ENCODE measurements around the gene SRRT. TPM values are rescaled to one million over a fixed set of nuclear protein-coding genes. Genes with fewer than 3 reads are reported as not detected.

Gene SRRT, protein sequence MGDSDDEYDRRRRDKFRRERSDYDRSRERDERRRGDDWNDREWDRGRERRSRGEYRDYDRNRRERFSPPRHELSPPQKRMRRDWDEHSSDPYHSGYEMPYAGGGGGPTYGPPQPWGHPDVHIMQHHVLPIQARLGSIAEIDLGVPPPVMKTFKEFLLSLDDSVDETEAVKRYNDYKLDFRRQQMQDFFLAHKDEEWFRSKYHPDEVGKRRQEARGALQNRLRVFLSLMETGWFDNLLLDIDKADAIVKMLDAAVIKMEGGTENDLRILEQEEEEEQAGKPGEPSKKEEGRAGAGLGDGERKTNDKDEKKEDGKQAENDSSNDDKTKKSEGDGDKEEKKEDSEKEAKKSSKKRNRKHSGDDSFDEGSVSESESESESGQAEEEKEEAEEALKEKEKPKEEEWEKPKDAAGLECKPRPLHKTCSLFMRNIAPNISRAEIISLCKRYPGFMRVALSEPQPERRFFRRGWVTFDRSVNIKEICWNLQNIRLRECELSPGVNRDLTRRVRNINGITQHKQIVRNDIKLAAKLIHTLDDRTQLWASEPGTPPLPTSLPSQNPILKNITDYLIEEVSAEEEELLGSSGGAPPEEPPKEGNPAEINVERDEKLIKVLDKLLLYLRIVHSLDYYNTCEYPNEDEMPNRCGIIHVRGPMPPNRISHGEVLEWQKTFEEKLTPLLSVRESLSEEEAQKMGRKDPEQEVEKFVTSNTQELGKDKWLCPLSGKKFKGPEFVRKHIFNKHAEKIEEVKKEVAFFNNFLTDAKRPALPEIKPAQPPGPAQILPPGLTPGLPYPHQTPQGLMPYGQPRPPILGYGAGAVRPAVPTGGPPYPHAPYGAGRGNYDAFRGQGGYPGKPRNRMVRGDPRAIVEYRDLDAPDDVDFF
- total RNA-seq, result 28.2 and 46.3 TPM in 2 replicates

DNA sequence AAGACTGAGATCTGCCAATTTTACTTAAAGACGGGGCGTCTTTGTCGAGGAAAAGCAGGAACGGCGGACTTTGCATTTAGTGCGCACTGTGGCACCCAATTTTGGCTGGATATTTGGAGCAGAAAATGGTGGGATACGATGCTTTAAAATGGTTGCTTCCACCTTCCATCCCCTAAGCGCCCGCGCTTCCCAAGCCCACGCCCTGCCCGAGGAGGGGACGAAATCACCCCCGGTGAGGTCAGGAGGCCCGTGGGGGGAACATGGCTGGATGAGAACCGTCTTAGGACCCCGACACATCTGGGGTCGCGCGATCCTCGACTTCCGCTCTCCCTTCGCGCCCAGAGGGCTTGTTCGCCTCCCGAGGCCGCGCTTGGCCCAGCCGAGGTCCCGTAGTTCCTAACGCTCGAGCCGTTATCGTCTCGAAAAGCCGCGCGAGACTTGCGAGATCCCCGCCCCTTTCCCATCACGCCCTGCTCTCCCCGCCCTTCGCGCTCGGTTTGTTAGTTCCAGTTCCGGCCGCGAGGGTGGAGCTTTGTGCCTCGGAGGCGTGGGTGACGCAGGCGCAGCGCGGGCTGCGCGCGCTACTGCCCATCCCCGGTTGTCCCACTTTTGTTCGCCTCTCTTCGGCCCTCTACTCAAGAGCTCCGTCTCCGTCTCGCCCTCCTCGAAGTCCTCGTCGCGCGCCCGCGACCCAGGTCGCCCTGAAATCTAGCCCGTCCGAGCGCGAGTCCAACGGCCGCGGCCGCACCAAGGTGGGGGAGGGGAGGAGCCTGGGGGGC lies at the start of gene SRRT:
Gene SRRT (plus strand): TSS at position 527 of the 779 bp plus-strand sequence. CDS start 488 bp downstream, outside the sequence.

DNA sequence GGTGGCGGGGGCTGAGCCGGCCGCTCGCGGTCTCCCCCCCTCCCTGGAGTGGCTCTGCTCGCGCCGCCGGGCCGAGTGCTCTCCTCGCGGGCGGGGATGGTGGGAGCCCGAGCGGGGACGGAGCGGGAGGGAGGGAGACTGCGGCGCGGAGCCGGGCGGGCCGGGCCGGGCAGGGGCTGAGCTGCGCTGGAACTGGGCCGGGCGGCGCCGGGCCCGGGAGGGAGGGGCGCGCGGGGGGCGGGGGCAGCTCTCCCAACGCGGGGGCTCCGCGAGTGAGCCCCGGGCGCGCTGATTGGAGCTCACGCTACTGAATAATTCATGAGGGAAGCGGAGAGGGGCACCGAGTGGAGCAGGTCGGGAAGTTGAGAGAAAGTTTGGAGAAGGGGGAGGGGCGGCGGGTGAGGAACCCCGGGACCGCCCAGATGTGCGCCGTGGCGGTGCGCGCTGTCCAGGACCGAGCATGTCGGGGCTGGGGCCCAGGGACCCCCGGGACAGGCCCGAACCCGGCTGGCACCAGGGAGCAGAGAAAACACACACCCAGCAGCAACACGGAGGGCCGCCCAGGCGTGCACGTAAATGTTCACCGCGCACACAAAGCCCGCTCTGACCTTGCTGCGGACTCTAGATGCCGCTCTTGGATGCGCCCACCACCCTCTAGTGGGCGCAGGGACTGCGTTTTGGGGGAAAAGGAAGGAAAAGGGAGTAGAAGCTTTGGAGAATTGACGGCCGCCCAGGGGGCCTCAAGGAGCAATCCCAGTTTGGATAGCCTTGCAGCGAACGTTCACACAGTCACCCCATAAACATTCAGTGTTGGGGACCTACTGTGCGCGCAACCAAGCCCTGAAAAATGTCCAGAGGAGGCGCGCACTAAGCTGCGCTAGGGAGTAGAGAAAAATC lies 47.3 kb upstream of the SRRT start, which contains the start of gene EPHB4:
Gene EPHB4 (minus strand): TSS at position 194 of the 897 bp plus-strand sequence. CDS start 493 bp downstream, outside the sequence.

DNA sequence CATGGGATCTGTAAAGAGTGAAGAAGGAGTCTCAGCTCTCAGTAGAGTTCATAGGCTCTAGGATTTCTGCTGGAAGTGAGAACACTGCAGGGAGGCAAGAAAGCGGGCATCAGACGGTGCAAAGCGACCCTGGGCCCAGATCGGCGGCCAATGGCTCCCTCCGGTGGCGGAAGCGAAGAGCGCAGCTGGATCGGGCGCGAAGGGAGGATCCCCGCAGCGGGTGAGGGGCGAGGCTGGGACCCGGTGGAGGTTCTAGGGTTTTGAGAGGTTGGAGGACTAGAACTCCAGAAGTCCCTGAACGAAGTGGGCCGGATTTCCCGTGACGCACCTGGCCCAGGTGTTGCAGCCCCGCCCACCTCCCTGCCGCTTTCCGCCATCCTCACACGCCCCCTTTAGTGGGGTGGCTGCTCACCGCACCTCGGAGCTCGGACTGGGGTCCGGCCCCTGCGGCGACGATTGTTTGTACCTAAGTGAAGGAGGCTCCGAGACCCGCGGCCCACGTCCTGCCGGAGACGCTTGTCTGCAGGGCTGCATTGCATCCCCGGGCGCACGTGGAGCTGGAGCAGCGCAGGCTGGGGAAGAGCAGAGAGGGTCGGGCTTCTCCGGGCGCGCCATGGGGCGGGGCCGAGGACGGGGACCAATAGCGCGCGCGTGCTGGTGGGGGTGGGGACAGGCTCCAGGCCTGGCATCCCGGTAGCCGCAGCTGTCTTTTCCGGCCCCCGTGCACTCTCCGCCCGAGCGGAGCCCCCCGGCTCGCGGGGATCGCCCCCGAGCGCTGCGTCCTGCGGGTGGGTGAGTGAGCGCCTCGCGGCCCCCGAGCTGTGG lies 22.6 kb upstream of the SRRT start, which contains the start of gene SLC12A9:
Gene SLC12A9 (plus strand): TSS at position 666 of the 825 bp plus-strand sequence. CDS start 1,485 bp downstream, outside the sequence.

GRCh38 chr7:100867040-100867775 lies 7.7 kb upstream of the SRRT start, which contains the start of gene TRIP6:
Gene TRIP6 (plus strand): TSS chr7:100867387. CDS start chr7:100867498, 111 bp downstream.

DNA sequence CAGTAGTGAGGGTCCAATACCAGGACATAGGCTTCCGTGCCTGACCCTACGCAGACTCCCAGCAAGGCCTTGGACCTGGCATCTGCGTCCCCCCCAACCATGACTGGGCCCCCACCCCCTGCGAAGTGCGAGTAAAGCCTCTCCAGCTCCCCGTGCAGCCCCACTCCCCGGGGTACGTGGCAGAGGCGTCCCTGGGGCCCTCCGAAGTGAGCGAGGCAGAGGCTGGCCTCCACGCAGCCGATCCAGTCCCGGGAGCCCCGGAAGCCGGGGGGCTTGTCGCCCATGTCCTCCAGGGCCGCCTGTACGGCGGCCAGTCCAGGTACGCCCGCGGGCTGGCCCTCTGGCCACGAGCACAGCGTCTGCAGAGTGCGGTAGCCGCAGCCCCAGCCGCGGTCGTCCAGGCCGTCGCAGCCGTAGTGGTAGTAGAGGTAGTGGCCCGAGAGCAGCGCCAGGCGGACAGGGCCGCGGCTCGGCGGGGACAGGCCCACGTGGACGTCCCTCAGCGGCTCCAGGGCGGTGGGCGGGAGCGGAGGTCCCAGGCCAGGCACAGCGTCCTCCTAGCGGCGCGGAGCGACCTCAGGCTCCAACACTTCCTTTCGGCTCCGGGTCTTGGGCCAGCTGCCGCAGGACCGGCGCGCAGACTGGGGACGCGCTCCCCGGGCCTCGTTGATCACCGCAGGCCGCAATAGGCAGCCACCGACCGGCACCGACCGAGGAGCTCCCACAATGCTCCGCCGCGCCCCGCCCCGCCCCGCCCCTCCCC lies 14.3 kb downstream of the SRRT start, which contains the start of gene UFSP1:
Gene UFSP1 (minus strand): TSS at position 728 of the 763 bp plus-strand sequence. CDS start 444 bp downstream, at position 284.

DNA sequence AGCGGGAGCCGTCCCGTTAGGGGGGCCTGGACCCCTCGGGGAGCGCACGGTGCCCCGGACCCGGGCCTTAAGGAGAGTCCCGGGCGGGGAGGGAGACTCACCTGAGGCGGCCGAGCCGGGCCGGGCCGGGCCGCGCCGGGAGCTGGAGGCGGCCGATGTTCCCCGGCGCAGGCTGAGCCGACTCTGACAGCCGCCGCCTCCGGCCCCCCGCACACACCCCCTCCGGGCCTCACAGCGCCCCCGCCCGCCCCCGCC lies 20.7 kb downstream of the SRRT start, which contains the start of gene ACHE:
Gene ACHE (minus strand): TSS at position 188 of the 255 bp plus-strand sequence. CDS start 1,656 bp downstream, outside the sequence.

Other genes starting within 250 kb of the SRRT start
- 0.83 and 0.89 TPM in 2 replicates for gene TFR2, start 233.6 kb upstream of the SRRT start, total RNA-seq
- not detected in 2 replicates for gene ACTL6B, start 218.7 kb upstream of the SRRT start, total RNA-seq
- gene GNB2, start 201.4 kb upstream of the SRRT start, total RNA-seq, result 61.5 and 126 TPM in 2 replicates
- 11.3 and 14.4 TPM in 2 replicates for gene GIGYF1, start 180.9 kb upstream of the SRRT start, total RNA-seq
- gene POP7, start 169.0 kb upstream of the SRRT start, total RNA-seq, result 27.6 and 27.9 TPM in 2 replicates
- gene EPO, start 154.6 kb upstream of the SRRT start, total RNA-seq, result not detected in 2 replicates
- gene ZAN, start 141.5 kb upstream of the SRRT start, total RNA-seq, result not detected in 2 replicates
- 57.0 and 69.2 TPM in 2 replicates for gene EPHB4, start 47.6 kb upstream of the SRRT start, total RNA-seq
- gene SLC12A9, start 22.4 kb upstream of the SRRT start, total RNA-seq, result 12.2 and 14.3 TPM in 2 replicates
- 46.9 and 54.3 TPM in 2 replicates for gene TRIP6, start 7.7 kb upstream of the SRRT start, total RNA-seq
- 6.4 and 8.6 TPM in 2 replicates for gene UFSP1, start 14.6 kb downstream of the SRRT start, total RNA-seq
- gene ACHE, start 20.8 kb downstream of the SRRT start, total RNA-seq, result 0.30 and 0.74 TPM in 2 replicates
- gene MUC3A, start 74.4 kb downstream of the SRRT start, total RNA-seq, result not detected in 2 replicates
- gene MUC12, start 94.5 kb downstream of the SRRT start, total RNA-seq, result 0.60 and 1.2 TPM in 2 replicates
- not detected in 2 replicates for gene MUC17, start 145.0 kb downstream of the SRRT start, total RNA-seq
- 14.3 and 36.2 TPM in 2 replicates for gene TRIM56, start 210.4 kb downstream of the SRRT start, total RNA-seq

Data from smooth muscle cell of the umbilical artery (primary cell).